GM23338 (cell line): ENCODE results near the gene OTUB1. TPM values are rescaled to one million over a fixed set of nuclear protein-coding genes. Genes with fewer than 3 reads are reported as not detected.

Source experiments
- ATAC-seq: fragments of 200-7000 bp; cut with Tn5 transposase; 3 replicates; pipeline ENCODE4 v1.9.1; 2020
- DNase-seq: peaks from one replicate; pipeline ENCODE4 v3.0.0-alpha.2; 2015; ENCODE audit warnings: low spot score
- H2AFZ ChIP-seq: fragments of 200-600 bp; sonication (generic); 2 replicates; pipeline ENCODE4 v1.8.0; 2016; ENCODE audit warnings: antibody characterized with exemption, mild to moderate bottlenecking, moderate library complexity
- H3F3A ChIP-seq: fragments of 200-600 bp; sonication (generic); replicated peaks from 2 replicates; pipeline ENCODE4 v1.8.0; 2017; ENCODE audit warnings: antibody characterized with exemption, mixed run types, low read depth
- H3K27ac ChIP-seq: fragments of 200-600 bp; sonication (generic); 2 replicates; pipeline ENCODE4 v1.6.1; 2016; ENCODE audit warnings: low read depth
- H3K27me3 ChIP-seq: fragments of 200-600 bp; sonication (generic); 2 replicates; pipeline ENCODE4 v1.8.0; 2016; ENCODE audit warnings: mild to moderate bottlenecking, mixed run types, moderate library complexity; ENCODE audit not compliant: insufficient read depth
- H3K36me3 ChIP-seq: fragments of 200-600 bp; sonication (generic); 2 replicates; pipeline ENCODE4 v1.8.0; 2016; ENCODE audit warnings: mild to moderate bottlenecking; ENCODE audit not compliant: insufficient read depth
- H3K4me1 ChIP-seq: fragments of 200-600 bp; sonication (generic); 2 replicates; pipeline ENCODE4 v1.8.0; 2016; ENCODE audit warnings: mild to moderate bottlenecking, moderate library complexity; ENCODE audit not compliant: insufficient read depth
- H3K4me2 ChIP-seq: fragments of 200-600 bp; sonication (generic); 2 replicates; pipeline ENCODE4 v1.7.1; 2017; ENCODE audit warnings: mixed run types
- H3K4me3 ChIP-seq: fragments of 200-600 bp; sonication (generic); 2 replicates; pipeline ENCODE4 v1.6.1; 2016; ENCODE audit warnings: mixed run types
- H3K79me2 ChIP-seq: fragments of 200-600 bp; sonication (generic); replicated peaks from 2 replicates; pipeline ENCODE4 v1.8.0; 2017; ENCODE audit warnings: mild to moderate bottlenecking; ENCODE audit not compliant: insufficient read depth
- H3K9me2 ChIP-seq: fragments of 200-600 bp; sonication (generic); 2 replicates; pipeline ENCODE4 v1.8.0; 2017; ENCODE audit not compliant: insufficient read depth
- H4K20me1 ChIP-seq: fragments of 200-600 bp; sonication (generic); replicated peaks from 2 replicates; pipeline ENCODE4 v1.8.0; 2017; ENCODE audit warnings: mild to moderate bottlenecking; ENCODE audit not compliant: insufficient read depth
- H3K27ac Mint-ChIP-seq: 2 replicates; pipeline ENCODE4 v1.8.0; 2020; ENCODE audit warnings: inconsistent platforms, mild to moderate bottlenecking, moderate library complexity, mixed read lengths
- H3K27me3 Mint-ChIP-seq: 3 replicates; pipeline ENCODE4 v1.8.0; 2022; ENCODE audit warnings: low read depth, mild to moderate bottlenecking, moderate library complexity, mixed read lengths, inconsistent platforms; ENCODE audit not compliant: insufficient read depth, poor library complexity
- H3K36me3 Mint-ChIP-seq: 3 replicates; pipeline ENCODE4 v1.8.0; 2021; ENCODE audit warnings: low read depth, mild to moderate bottlenecking, inconsistent platforms, moderate library complexity, mixed read lengths
- H3K4me1 Mint-ChIP-seq: 3 replicates; pipeline ENCODE4 v1.8.0; 2020; ENCODE audit warnings: mild to moderate bottlenecking, inconsistent platforms, mixed read lengths
- H3K4me3 Mint-ChIP-seq: 3 replicates; pipeline ENCODE4 v1.8.0; 2021; ENCODE audit warnings: moderate library complexity, mild to moderate bottlenecking, inconsistent platforms, mixed read lengths
- H3K9me3 Mint-ChIP-seq: 3 replicates; pipeline ENCODE4 v1.8.0; 2020; ENCODE audit warnings: moderate library complexity, mild to moderate bottlenecking, inconsistent platforms, mixed read lengths
- ETS1 ChIP-seq: IDR thresholded peaks from 2 replicates; pipeline ENCODE4 v1.6.1; 2016; ENCODE audit warnings: antibody characterized with exemption
- EZH2phosphoT487 ChIP-seq: fragments of 200-600 bp; sonication (generic); IDR thresholded peaks from one replicate; pipeline ENCODE4 v1.8.1; 2018; ENCODE audit warnings: antibody characterized with exemption; ENCODE audit not compliant: unreplicated experiment
- POLR2AphosphoS5 ChIP-seq: IDR thresholded peaks from 2 replicates; pipeline ENCODE4 v1.6.1; 2016; ENCODE audit warnings: antibody characterized with exemption, low read depth
- REST ChIP-seq: IDR thresholded peaks from one replicate; pipeline ENCODE4 v1.6.1; 2018; ENCODE audit warnings: antibody characterized with exemption; ENCODE audit not compliant: unreplicated experiment
- STAT1 ChIP-seq: IDR thresholded peaks from one replicate; pipeline ENCODE4 v1.6.1; 2016; ENCODE audit warnings: antibody characterized with exemption; ENCODE audit not compliant: unreplicated experiment
- ZNF114 ChIP-seq: fragments of 250-450 bp; sonication (Bioruptor Pico); IDR thresholded peaks from 2 replicates; pipeline ENCODE4 v1.5.0; 2020; ENCODE audit warnings: mild to moderate bottlenecking, moderate library complexity
- ZNF462 ChIP-seq: fragments of 250-450 bp; sonication (Bioruptor Pico); IDR thresholded peaks from 2 replicates; pipeline ENCODE4 v1.5.0; 2020; ENCODE audit warnings: mild to moderate bottlenecking, moderate library complexity
- polyA plus RNA-seq: library from polyadenylated mRNA; unstranded; fragments of >200 nt; fragmentation: Nextera tagmentation; extraction: Ambion mirVana; gene quantifications from 2 replicates; pipeline ENCODE4 v1.2.1, GENCODE V29; 2016
- total RNA-seq: library from RNA; depleted of rRNA; stranded (reverse); fragments of >200 nt; shearing (Covaris generic); gene quantifications from 2 replicates; pipeline ENCODE4 v1.2.3, GENCODE V29; 2014

OTUB1 gene
- total and polyA plus RNA-seq, 2 experiments from 2014 or later = 122 to 207 TPM

- Histone ChIP-seq H3K4me1 (0 out of 2 replicates have a peak, but pooled peaks cover 4% of the 10 kb centered on the region), H3K4me3 (no peak overlapping the region), H3K79me2 (no peaks in the 10 kb centered on the region; the same call in 1 of the 2 replicates), H3K4me2 (peak overlapping the region; percentile 32; the same call in 1 of the 2 replicates), H3K36me3 (peaks cover 4% of the 10 kb centered on the region), H3K27me3 (no peaks in the 10 kb centered on the region), H2AFZ (no peak overlapping the region), H3F3A (no peaks in the 10 kb centered on the region; the same call in 1 of the 2 replicates), H3K27ac (peak overlapping the region; percentile 55), H3K9me2 (no peaks in the 10 kb centered on the region), H4K20me1 (no peaks in the 10 kb centered on the region; the same call in 1 of the 2 replicates)
- peaks cover 72% of the 10 kb centered on the region for H3K36me3 Mint-ChIP-seq
- ATAC-seq (no peak), DNase-seq (no peak)
- H3K27me3 Mint-ChIP-seq = peaks cover 3% of the 10 kb centered on the region
- no peak overlapping the region; the same call in 2 of the 3 replicates for H3K4me3 Mint-ChIP-seq
- H3K27ac Mint-ChIP-seq = peak overlapping the region; percentile 38
- TF ChIP-seq ZNF114 (CRISPR knock-in tag) (no peak), REST (no peak), ZNF462 (no peak), ETS1 (no peak), EZH2phosphoT487 (no peak), STAT1 (no peak), POLR2AphosphoS5 (no peak)
- peaks cover 10% of the 10 kb centered on the region for H3K4me1 Mint-ChIP-seq
- H3K9me3 Mint-ChIP-seq = no peaks in the 10 kb centered on the region
Measured at GRCh38 chr11:63951779-63952536, 34.3 kb upstream of the OTUB1 start.
